ENCODE data around the gene IFNAR2. TPM values are rescaled to one million over a fixed set of nuclear protein-coding genes. Genes with fewer than 3 reads are reported as not detected.

Gene IFNAR2
- total RNA-seq, 1 experiment from 2014 or later = 36.1 TPM

DNA sequence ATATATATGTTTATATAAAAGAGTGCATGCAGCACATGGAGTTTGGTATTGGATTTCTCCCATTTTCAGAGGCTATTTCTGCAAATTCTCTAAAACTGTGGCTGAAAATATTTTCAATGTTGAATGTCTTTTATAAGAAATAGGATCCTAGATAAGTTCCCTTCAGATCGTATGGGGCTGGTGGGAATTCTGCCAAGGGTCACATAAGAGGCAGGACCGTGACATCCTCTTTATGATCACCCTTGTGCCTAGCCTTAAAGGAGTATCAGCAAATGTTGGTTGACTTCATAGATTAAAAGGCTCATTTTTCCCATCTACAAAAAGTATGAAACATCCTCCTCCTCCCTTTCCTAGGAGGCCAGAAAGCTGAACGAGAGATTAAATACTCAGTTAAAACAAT is 1.3 kb upstream of the IFNAR2 start:
- Histone ChIP-seq H3K4me3 (ENCODE audit: low read depth, low read length) (no peak overlapping the region), H3K9me3 (no peaks in the 10 kb centered on the region), H3K27me3 (replicated peaks; ENCODE audit: control insufficient read depth, insufficient read depth, low read length) (no peaks in the 10 kb centered on the region), H3K4me1 (peaks cover 51% of the 10 kb centered on the region), H3K36me3 (ENCODE audit: control insufficient read depth, insufficient read depth, low read length) (no peaks in the 10 kb centered on the region)
- ChIA-PET POLR2A (no interaction called here), CTCF (interaction anchor here (1.0 kb wide), 1 partner anchor 32 kb away, joined by 3 read pairs; no protein-coding TSS in a partner anchor)
- no TSS peak for BruUV-seq (replicated peaks)
- TF ChIP-seq, protein P1, sequence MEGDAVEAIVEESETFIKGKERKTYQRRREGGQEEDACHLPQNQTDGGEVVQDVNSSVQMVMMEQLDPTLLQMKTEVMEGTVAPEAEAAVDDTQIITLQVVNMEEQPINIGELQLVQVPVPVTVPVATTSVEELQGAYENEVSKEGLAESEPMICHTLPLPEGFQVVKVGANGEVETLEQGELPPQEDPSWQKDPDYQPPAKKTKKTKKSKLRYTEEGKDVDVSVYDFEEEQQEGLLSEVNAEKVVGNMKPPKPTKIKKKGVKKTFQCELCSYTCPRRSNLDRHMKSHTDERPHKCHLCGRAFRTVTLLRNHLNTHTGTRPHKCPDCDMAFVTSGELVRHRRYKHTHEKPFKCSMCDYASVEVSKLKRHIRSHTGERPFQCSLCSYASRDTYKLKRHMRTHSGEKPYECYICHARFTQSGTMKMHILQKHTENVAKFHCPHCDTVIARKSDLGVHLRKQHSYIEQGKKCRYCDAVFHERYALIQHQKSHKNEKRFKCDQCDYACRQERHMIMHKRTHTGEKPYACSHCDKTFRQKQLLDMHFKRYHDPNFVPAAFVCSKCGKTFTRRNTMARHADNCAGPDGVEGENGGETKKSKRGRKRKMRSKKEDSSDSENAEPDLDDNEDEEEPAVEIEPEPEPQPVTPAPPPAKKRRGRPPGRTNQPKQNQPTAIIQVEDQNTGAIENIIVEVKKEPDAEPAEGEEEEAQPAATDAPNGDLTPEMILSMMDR (IDR thresholded peaks at IDR 0.05; ENCODE audit: insufficient read depth in 1 of 2, low read depth in 1 of 2, low read length in 1 of 2, severe bottlenecking in 1 of 2, unreplicated experiment in 1 of 2) = no peak
- Mint-ChIP-seq H3K27me3 (ENCODE audit: insufficient read depth, unreplicated experiment) (no peaks in the 10 kb centered on the region), H3K36me3 (ENCODE audit: insufficient read depth, unreplicated experiment) (peaks cover 26% of the 10 kb centered on the region), H3K4me3 (ENCODE audit: unreplicated experiment) (no peak overlapping the region), H3K9me3 (ENCODE audit: unreplicated experiment) (peaks cover 10% of the 10 kb centered on the region), H3K27ac (ENCODE audit: unreplicated experiment) (no peak overlapping the region), H3K4me1 (ENCODE audit: low read depth, unreplicated experiment) (peaks cover 44% of the 10 kb centered on the region)
- intact Hi-C loops (cut with micrococcal nuclease; ENCODE audit: unreplicated experiment) = no loop called here
- DNase-seq = no peak

DNA sequence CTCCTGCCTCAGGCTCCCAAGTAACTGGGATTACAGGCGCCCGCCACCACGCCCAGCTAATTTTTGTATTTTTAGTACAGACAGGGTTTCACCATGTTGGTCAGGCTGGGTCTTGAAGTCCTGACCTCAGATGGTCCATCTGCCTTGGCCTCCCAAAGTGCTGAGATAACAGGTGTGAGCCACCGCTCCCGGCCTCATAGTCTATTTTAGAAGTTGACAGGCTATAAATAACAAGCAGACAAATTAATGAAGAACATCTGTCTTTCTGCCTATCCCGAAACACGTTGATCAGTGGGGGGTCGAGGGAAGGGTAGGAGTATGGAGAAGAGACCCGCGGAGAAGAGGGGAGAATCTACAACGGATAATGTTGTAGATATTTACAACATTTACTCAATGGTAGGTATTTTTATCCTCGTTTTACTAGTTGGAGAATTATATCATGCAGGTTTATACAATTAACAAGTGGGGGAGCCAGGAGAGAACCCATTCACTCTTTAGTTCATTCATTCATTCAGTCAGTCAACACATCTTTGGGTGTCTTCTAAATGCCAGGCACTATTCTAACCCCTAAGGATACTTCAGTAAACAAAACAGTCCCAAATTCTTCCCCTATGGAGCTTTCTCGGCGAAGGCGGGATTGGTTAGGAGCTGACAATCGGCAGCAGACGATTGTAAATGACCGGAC is 497 bp upstream of the IFNAR2 start:
- peak overlapping the region; percentile 87 for H3K4me3 Mint-ChIP-seq (ENCODE audit: unreplicated experiment)
- no peaks in the 10 kb centered on the region for H3K27me3 Mint-ChIP-seq (ENCODE audit: insufficient read depth, unreplicated experiment)
- peaks cover 10% of the 10 kb centered on the region for H3K9me3 Mint-ChIP-seq (ENCODE audit: unreplicated experiment)
- no TSS peak for BruUV-seq (replicated peaks)
- DNase-seq = no peak
- Histone ChIP-seq H3K4me1 (peaks cover 54% of the 10 kb centered on the region), H3K4me3 (ENCODE audit: low read depth, low read length) (peak overlapping the region; percentile 36), H3K9me3 (no peaks in the 10 kb centered on the region), H3K36me3 (ENCODE audit: control insufficient read depth, insufficient read depth, low read length) (no peaks in the 10 kb centered on the region), H3K27me3 (replicated peaks; ENCODE audit: control insufficient read depth, insufficient read depth, low read length) (no peaks in the 10 kb centered on the region)
- H3K36me3 Mint-ChIP-seq (ENCODE audit: insufficient read depth, unreplicated experiment) = peaks cover 29% of the 10 kb centered on the region
- ChIA-PET CTCF (interaction anchor here (0.7 to 0.8 kb wide), 2 partner anchors 26 to 397 kb away, joined by 3 read pairs; no protein-coding TSS in a partner anchor), POLR2A (interaction anchor here (1.5 kb wide), 1 partner anchor 96 kb away, joined by 5 read pairs; the partner anchor contains the start of gene IFNAR1)
- intact Hi-C loops (cut with micrococcal nuclease; ENCODE audit: unreplicated experiment) = loop anchor here (1.0 kb wide), 1 partner anchor 36 kb away; no protein-coding TSS in a partner anchor
- H3K27ac Mint-ChIP-seq (ENCODE audit: unreplicated experiment) = peak overlapping the region; percentile 64
- TF ChIP-seq, protein P1 (IDR thresholded peaks at IDR 0.05; ENCODE audit: insufficient read depth in 1 of 2, low read depth in 1 of 2, low read length in 1 of 2, severe bottlenecking in 1 of 2, unreplicated experiment in 1 of 2) = no peak
- peaks cover 50% of the 10 kb centered on the region for H3K4me1 Mint-ChIP-seq (ENCODE audit: low read depth, unreplicated experiment)

DNA sequence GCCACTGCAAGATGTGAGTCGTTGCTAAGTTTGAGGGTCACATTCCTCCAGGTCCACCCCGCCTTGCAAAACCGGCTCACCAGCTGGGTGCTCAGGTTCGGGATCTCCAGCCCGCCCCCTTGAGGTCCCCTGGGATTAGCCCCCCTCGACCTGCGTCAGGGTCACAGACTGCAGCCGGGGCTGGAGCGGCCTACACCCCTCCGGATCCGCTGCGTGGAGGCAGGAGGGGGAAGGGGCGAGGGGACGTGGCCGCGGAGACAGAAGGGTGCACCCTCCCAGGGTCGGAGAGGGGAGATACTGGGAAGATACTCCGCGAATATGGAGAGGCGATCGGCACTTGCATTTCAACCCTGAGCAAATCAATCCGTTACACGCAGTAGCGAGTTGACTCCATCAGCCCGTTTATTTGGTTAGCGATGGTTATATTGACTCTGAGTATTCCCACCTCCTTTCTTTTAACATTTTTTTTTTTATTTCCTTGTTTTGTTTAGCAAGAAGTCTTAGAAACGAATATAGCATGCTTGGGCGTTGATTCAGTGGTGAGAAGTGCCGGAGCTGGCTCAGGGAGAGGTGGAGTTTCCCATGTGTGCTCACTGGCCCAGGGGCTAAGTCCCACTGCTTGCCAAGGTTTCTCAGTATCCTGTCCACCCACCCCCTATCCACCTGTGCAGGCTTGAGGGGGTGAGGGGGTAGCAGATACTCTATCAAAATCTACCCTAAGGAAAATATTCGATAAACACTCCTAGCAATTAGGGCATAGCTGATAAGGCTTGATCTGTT is 997 bp downstream of the IFNAR2 start:
- Histone ChIP-seq H3K9me3 (no peaks in the 10 kb centered on the region), H3K4me1 (peaks cover 62% of the 10 kb centered on the region), H3K4me3 (ENCODE audit: low read depth, low read length) (peak overlapping the region; percentile 93), H3K27me3 (replicated peaks; ENCODE audit: control insufficient read depth, insufficient read depth, low read length) (no peaks in the 10 kb centered on the region), H3K36me3 (ENCODE audit: control insufficient read depth, insufficient read depth, low read length) (no peaks in the 10 kb centered on the region)
- intact Hi-C loops (cut with micrococcal nuclease; ENCODE audit: unreplicated experiment) = no loop called here
- H3K27ac Mint-ChIP-seq (ENCODE audit: unreplicated experiment) = peak overlapping the region; percentile 45
- BruUV-seq (replicated peaks) = no TSS peak
- peak overlapping the region; percentile 87 for H3K4me3 Mint-ChIP-seq (ENCODE audit: unreplicated experiment)
- ChIA-PET CTCF (interaction anchor here (0.5 to 0.7 kb wide), 2 partner anchors 44 to 155 kb away, joined by 3 to 9 read pairs; no protein-coding TSS in a partner anchor), POLR2A (interaction anchor here (1.1 to 1.5 kb wide), 2 partner anchors 35 to 94 kb away, joined by 5 read pairs; partner anchors contain the start of genes IFNAR1 and IL10RB)
- peak; percentile 70 to 74 for DNase-seq
- peaks cover 53% of the 10 kb centered on the region for H3K4me1 Mint-ChIP-seq (ENCODE audit: low read depth, unreplicated experiment)
- no peaks in the 10 kb centered on the region for H3K27me3 Mint-ChIP-seq (ENCODE audit: insufficient read depth, unreplicated experiment)
- H3K9me3 Mint-ChIP-seq (ENCODE audit: unreplicated experiment) = no peaks in the 10 kb centered on the region
- TF ChIP-seq, protein P1 (IDR thresholded peaks at IDR 0.05; ENCODE audit: insufficient read depth in 1 of 2, low read depth in 1 of 2, low read length in 1 of 2, severe bottlenecking in 1 of 2, unreplicated experiment in 1 of 2) = peak in 1 of 2 experiments; percentile 43
- peaks cover 34% of the 10 kb centered on the region for H3K36me3 Mint-ChIP-seq (ENCODE audit: insufficient read depth, unreplicated experiment)

Data from Caco-2 (cell line).